ENCODE results near the gene FGF6. TPM values are rescaled to one million over a fixed set of nuclear protein-coding genes. Genes with fewer than 3 reads are reported as not detected.

FGF6 gene
- polyA plus RNA-seq, 1 of the 3 experiments (the other 2 are of a cell fraction): not detected

GRCh38 chr12:4387607-4388006 is 58.0 kb downstream of the FGF6 start:
- TF ChIP-seq NFIC (IDR thresholded peaks at IDR 0.05; ENCODE audit: borderline replicate concordance): no peak
- TF ChIP-seq, protein P1, sequence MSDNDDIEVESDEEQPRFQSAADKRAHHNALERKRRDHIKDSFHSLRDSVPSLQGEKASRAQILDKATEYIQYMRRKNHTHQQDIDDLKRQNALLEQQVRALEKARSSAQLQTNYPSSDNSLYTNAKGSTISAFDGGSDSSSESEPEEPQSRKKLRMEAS (IDR thresholded peaks at IDR 0.05; ENCODE audit: low read depth): no peak
- TF ChIP-seq CHD2 (IDR thresholded peaks at IDR 0.05; ENCODE audit: low read length, partially characterized antibody): no peak
- TF ChIP-seq RXRA (IDR thresholded peaks at IDR 0.05; ENCODE audit: borderline replicate concordance, low read depth): no peak
- no peak for TF ChIP-seq TEAD4 (IDR thresholded peaks at IDR 0.05; ENCODE audit: borderline replicate concordance, insufficient read depth)
- TF ChIP-seq ELF1 (IDR thresholded peaks at IDR 0.05): no peak
- no peak for TF ChIP-seq ZBTB33 (IDR thresholded peaks at IDR 0.05; ENCODE audit: borderline replicate concordance, low read depth)
- TF ChIP-seq TCF12 (IDR thresholded peaks at IDR 0.05): no peak
- TF ChIP-seq SIN3A (IDR thresholded peaks at IDR 0.05; ENCODE audit: borderline replicate concordance, low read depth, low read length): no peak
- H3K36me3 ChIP-seq (replicated peaks in 1 of 2; ENCODE audit: control insufficient read depth in 1 of 2, insufficient read depth in 2 of 2, low read length in 1 of 2): no peaks in the 10 kb centered on the region
- H3K4me3 ChIP-seq (ENCODE audit: low read depth in 2 of 2, low read length in 1 of 2): no peak overlapping the region
- H3K9me2 ChIP-seq: no peaks in the 10 kb centered on the region
- no peak overlapping the region for H3K9ac ChIP-seq
- no peak overlapping the region for H3K4me2 ChIP-seq
- no peaks in the 10 kb centered on the region for H3K79me2 ChIP-seq (ENCODE audit: insufficient read depth)
- WGBS (ENCODE audit: low lambda C conversion rate): 45% methylated on average over 5 of the region's 5 CpGs
- peak overlapping the region in 1 of 2 experiments; percentile 22; a peak in 1 of 4 replicates for H3K27ac ChIP-seq (ENCODE audit: low read depth in 2 of 2, low read length in 1 of 2)
- ChIA-PET POLR2A (no interaction called here), CTCF (interaction anchor here (1.2 kb wide), 1 partner anchor 34 kb away, joined by 3 read pairs; no protein-coding TSS in a partner anchor)
- H3K4me1 ChIP-seq (ENCODE audit: control insufficient read depth in 1 of 2, insufficient read depth in 2 of 2, low read depth in 1 of 2, low read length in 1 of 2): peaks cover 0 to 24% of the 10 kb centered on the region in 2 experiments; a peak in 2 of 4 replicates
- DNase-seq: no peak
- no peaks in the 10 kb centered on the region for H3F3A ChIP-seq (replicated peaks; ENCODE audit: insufficient read depth)
- H3K27me3 ChIP-seq (ENCODE audit: insufficient read depth): no peaks in the 10 kb centered on the region; the same call in 1 of the 2 replicates
- no peaks in the 10 kb centered on the region for H4K20me1 ChIP-seq (ENCODE audit: insufficient read depth)
- H2AFZ ChIP-seq (ENCODE audit: low read depth): no peak overlapping the region
- H3K9me3 ChIP-seq: no peaks in the 10 kb centered on the region

DNA sequence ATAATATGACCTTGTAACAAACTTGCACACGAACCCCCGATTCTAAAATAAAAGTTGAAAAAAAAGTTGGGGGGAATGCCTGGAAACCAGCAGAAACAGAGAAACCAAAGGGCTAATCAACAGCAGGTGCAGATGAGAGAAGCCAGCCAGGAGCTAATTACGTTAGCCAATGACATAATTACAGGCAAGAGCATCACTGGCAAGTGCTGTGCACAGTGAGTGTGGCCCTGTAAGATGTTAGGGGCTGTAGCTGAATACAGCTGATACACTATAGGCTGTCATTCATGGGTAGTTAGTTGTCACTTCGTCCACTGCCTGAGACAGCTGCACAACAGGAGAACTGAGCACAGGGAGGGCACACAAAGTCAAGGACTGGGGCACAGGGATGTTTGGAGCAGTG is 58.8 kb downstream of the FGF6 start:
- Histone ChIP-seq H3K9me3 (no peaks in the 10 kb centered on the region), H3K36me3 (replicated peaks in 1 of 2; ENCODE audit: control insufficient read depth in 1 of 2, insufficient read depth in 2 of 2, low read length in 1 of 2) (no peaks in the 10 kb centered on the region), H3K4me1 (ENCODE audit: control insufficient read depth in 1 of 2, insufficient read depth in 2 of 2, low read depth in 1 of 2, low read length in 1 of 2) (peaks cover 0 to 24% of the 10 kb centered on the region in 2 experiments; a peak in 2 of 4 replicates), H3K4me3 (ENCODE audit: low read depth in 2 of 2, low read length in 1 of 2) (no peak overlapping the region), H3K27ac (ENCODE audit: low read depth in 2 of 2, low read length in 1 of 2) (peak overlapping the region in 1 of 2 experiments; percentile 68; a peak in 2 of 4 replicates), H3K4me2 (no peak overlapping the region), H3K79me2 (ENCODE audit: insufficient read depth) (no peaks in the 10 kb centered on the region), H3F3A (replicated peaks; ENCODE audit: insufficient read depth) (no peaks in the 10 kb centered on the region), H4K20me1 (ENCODE audit: insufficient read depth) (no peaks in the 10 kb centered on the region), H3K27me3 (ENCODE audit: insufficient read depth) (no peaks in the 10 kb centered on the region; the same call in 1 of the 2 replicates), H3K9ac (no peak overlapping the region), H3K9me2 (no peaks in the 10 kb centered on the region), H2AFZ (ENCODE audit: low read depth) (no peak overlapping the region)
- DNase-seq: peak; percentile 56
- 9% methylated on average over 4 of the region's 4 CpGs for WGBS (ENCODE audit: low lambda C conversion rate)
- POLR2A ChIA-PET: interaction anchor here (1.4 kb wide), 1 partner anchor 25 kb away, joined by 7 read pairs; no protein-coding TSS in a partner anchor
- CTCF ChIA-PET: interaction anchor here (1.0 to 1.7 kb wide), 6 partner anchors 29 to 141 kb away, joined by 3 to 7 read pairs (median 4); no protein-coding TSS in a partner anchor
- TF ChIP-seq RCOR1 (IDR thresholded peaks at IDR 0.05; ENCODE audit: low read length) (peak; percentile 76; the same call in 1 of the 2 replicates), TCF12 (IDR thresholded peaks at IDR 0.05) (no peak), MXI1 (IDR thresholded peaks at IDR 0.05; ENCODE audit: low read depth, low read length) (peak; percentile 42; the same call in 1 of the 2 replicates), GATA2 (CRISPR knock-in tag; IDR thresholded peaks at IDR 0.05) (peak; percentile 30; the same call in 1 of the 2 replicates), NFIC (IDR thresholded peaks at IDR 0.05; ENCODE audit: borderline replicate concordance) (no peak), CHD2 (IDR thresholded peaks at IDR 0.05; ENCODE audit: low read length, partially characterized antibody) (peak; percentile 76), FOXJ3 (CRISPR knock-in tag; IDR thresholded peaks at IDR 0.05) (0 out of 2 replicates have a peak, but pooled peaks have one; percentile 43), MEF2A (IDR thresholded peaks at IDR 0.05; ENCODE audit: borderline replicate concordance, low read depth) (no peak), RAD21 (IDR thresholded peaks at IDR 0.05; ENCODE audit: low read length) (0 out of 2 replicates have a peak, but pooled peaks have one; percentile 16), EP300 (IDR thresholded peaks at IDR 0.05; ENCODE audit: borderline replicate concordance in 1 of 2, low read depth in 1 of 2, low read length in 1 of 2) (peak in 1 of 2 experiments; percentile 66; a peak in 1 of 4 replicates)

Other genes starting within 250 kb of the FGF6 start
- gene CCND2, start 172.1 kb downstream of the FGF6 start, polyA plus RNA-seq (2012; rRNA removed): not detected in 2 replicates
- 8.3 and 11.2 TPM in 2 replicates for gene TIGAR, start 124.6 kb downstream of the FGF6 start, polyA plus RNA-seq (2012; rRNA removed)
- gene FGF23, start 66.1 kb downstream of the FGF6 start, polyA plus RNA-seq (2012; rRNA removed): not detected in 2 replicates
- 6.0 and 7.1 TPM in 2 replicates for gene RAD51AP1, start 93.1 kb upstream of the FGF6 start, polyA plus RNA-seq (2012; rRNA removed)
- 38.6 and 42.7 TPM in 2 replicates for gene DYRK4, start 116.4 kb upstream of the FGF6 start, polyA plus RNA-seq (2012; rRNA removed)
- gene AKAP3, start 203.2 kb upstream of the FGF6 start, polyA plus RNA-seq (2012; rRNA removed): 0.12 and 0.24 TPM in 2 replicates
- gene NDUFA9, start 203.3 kb upstream of the FGF6 start, polyA plus RNA-seq (2012; rRNA removed): 53.0 and 55.9 TPM in 2 replicates